Measurements from ENCODE around the gene ZNF732. TPM values are rescaled to one million over a fixed set of nuclear protein-coding genes. Genes with fewer than 3 reads are reported as not detected.
"Not testable (repeated sequence)": the region's sequence is repeated elsewhere in the genome, so short reads cannot be mapped to it uniquely, and the experiment has no call there.

ZNF732 gene
- total RNA-seq, 1 experiment from 2014 or later, result not detected

DNA sequence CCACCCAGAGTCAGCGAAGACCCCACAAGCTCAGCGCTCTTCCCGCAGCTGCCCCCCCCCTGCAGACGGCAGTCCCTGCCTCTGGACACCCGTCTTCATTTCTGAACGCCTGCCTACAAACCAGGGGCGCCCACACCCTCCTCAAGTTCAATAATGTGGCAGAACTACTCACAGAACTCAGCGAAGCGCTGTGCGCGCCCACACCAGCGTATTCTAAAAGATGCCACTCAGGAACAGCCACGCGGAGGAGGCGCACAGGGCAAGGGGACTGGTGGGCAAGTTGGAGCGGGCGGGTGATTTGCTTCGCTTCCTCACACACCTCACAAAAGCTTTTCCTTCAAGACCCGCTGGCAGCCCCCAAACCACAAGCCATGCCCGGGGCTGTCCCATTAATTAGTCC lies 758 bp downstream of the ZNF732 start:
- H3K27me3 ChIP-seq (ENCODE audit: insufficient read depth, low read length); H3K4me2 ChIP-seq (ENCODE audit: low read length); H3K27ac ChIP-seq (ENCODE audit: low read depth, low read length); POLR2A ChIA-PET; H3K9ac ChIP-seq (ENCODE audit: low read length); H3K4me3 ChIP-seq (replicated peaks in 1 of 2; ENCODE audit: low read depth in 1 of 2, low read length in 2 of 2); H3K4me1 ChIP-seq (ENCODE audit: control insufficient read depth in 1 of 2, insufficient read depth in 2 of 2, low read length in 2 of 2); DNase-seq (ENCODE audit: low read depth, low spot score); CTCF ChIA-PET; H3K9me3 ChIP-seq (ENCODE audit: control insufficient read depth in 1 of 2, insufficient read depth in 1 of 2, low read depth in 1 of 2, low read length in 2 of 2); RAD21 ChIA-PET (ENCODE audit: low non-redundant PET in 1 of 2, low total read pairs in 2 of 2, uncharacterized antibody in 2 of 2, unreplicated experiment in 2 of 2); H3K36me3 ChIP-seq (ENCODE audit: control insufficient read depth in 1 of 2, insufficient read depth in 2 of 2, low read length in 2 of 2); intact Hi-C loops (cut with micrococcal nuclease); ATAC-seq; H2AFZ ChIP-seq (ENCODE audit: low read depth, low read length, poor library complexity, severe bottlenecking); H4K20me1 ChIP-seq (ENCODE audit: insufficient read depth); H3K79me2 ChIP-seq (ENCODE audit: insufficient read depth, low read length); BruUV-seq (replicated peaks); H3K9me2 ChIP-seq (ENCODE audit: insufficient read depth): not testable (repeated sequence)

GRCh38 chr4:302381-302780 lies 2.9 kb downstream of the ZNF732 start:
- Histone ChIP-seq H3K36me3 (ENCODE audit: control insufficient read depth in 1 of 2, insufficient read depth in 2 of 2, low read length in 2 of 2) (no peaks in the 10 kb centered on the region), H3K4me2 (ENCODE audit: low read length) (no peak overlapping the region), H3K79me2 (ENCODE audit: insufficient read depth, low read length) (no peaks in the 10 kb centered on the region), H3K9me3 (ENCODE audit: control insufficient read depth in 1 of 2, insufficient read depth in 1 of 2, low read depth in 1 of 2, low read length in 2 of 2) (peaks cover 0 to 10% of the 10 kb centered on the region in 2 experiments; a peak in 2 of 4 replicates), H3K4me1 (ENCODE audit: control insufficient read depth in 1 of 2, insufficient read depth in 2 of 2, low read length in 2 of 2) (no peaks in the 10 kb centered on the region), H3K4me3 (replicated peaks in 1 of 2; ENCODE audit: low read depth in 1 of 2, low read length in 2 of 2) (no peak overlapping the region), H3K27me3 (ENCODE audit: insufficient read depth, low read length) (no peaks in the 10 kb centered on the region), H4K20me1 (ENCODE audit: insufficient read depth) (no peaks in the 10 kb centered on the region), H2AFZ (ENCODE audit: low read depth, low read length, poor library complexity, severe bottlenecking) (no peak overlapping the region), H3K9me2 (ENCODE audit: insufficient read depth) (no peaks in the 10 kb centered on the region), H3K9ac (ENCODE audit: low read length) (no peak overlapping the region), H3K27ac (ENCODE audit: low read depth, low read length) (no peak overlapping the region)
- TF ChIP-seq CTCF (IDR thresholded peaks at IDR 0.05 in 2 of 3, conservative IDR thresholded peaks at IDR 0.05 in 1 of 3; ENCODE audit: borderline replicate concordance in 1 of 3, insufficient read depth in 1 of 3, low read depth in 2 of 3, low read length in 2 of 3) (no peak), SP1 (IDR thresholded peaks at IDR 0.05; ENCODE audit: low read depth) (no peak), FOSL1 (IDR thresholded peaks at IDR 0.05; ENCODE audit: low read depth) (no peak), POLR2AphosphoS5 (IDR thresholded peaks at IDR 0.05; ENCODE audit: low read depth, low read length) (no peak), ELF1 (IDR thresholded peaks at IDR 0.05; ENCODE audit: borderline replicate concordance, low read depth) (no peak), YY1 (IDR thresholded peaks at IDR 0.05; ENCODE audit: extremely low read depth, insufficient replicate concordance, low read depth, low read length) (no peak)
- POLR2A ChIA-PET, result no interaction called here
- RAD21 ChIA-PET (ENCODE audit: low non-redundant PET in 1 of 2, low total read pairs in 2 of 2, uncharacterized antibody in 2 of 2, unreplicated experiment in 2 of 2), result no interaction called here
- intact Hi-C loops (cut with micrococcal nuclease), result no loop called here
- CTCF ChIA-PET, result no interaction called here
- ATAC-seq, result no peak
- DNase-seq (ENCODE audit: low read depth, low spot score), result no peak
- no TSS peak for BruUV-seq (replicated peaks)

Measured in HCT116 (cell line).